ENCODE measurements around the gene KAZN.

KAZN gene

GRCh38 chr1:15016526-15016925 is 418.0 kb downstream of the KAZN start:
- DNase-seq (ENCODE audit: low read depth): no peak
- TF ChIP-seq CTCF (IDR thresholded peaks at IDR 0.05; ENCODE audit: low read depth, low read length, missing control alignments): no peak

GRCh38 chr1:15017120-15017519 is 418.6 kb downstream of the KAZN start:
- no peak overlapping the region for H3K4me3 ChIP-seq (ENCODE audit: low read depth, low read length)
- no peak for TF ChIP-seq CTCF (IDR thresholded peaks at IDR 0.05; ENCODE audit: low read depth, low read length, missing control alignments)
- no peak for DNase-seq (ENCODE audit: low read depth)

More at GRCh38 chr1:15016526-15016925, 418.0 kb downstream of the KAZN start:
- no peak overlapping the region for H3K4me3 ChIP-seq (ENCODE audit: low read depth, low read length)

GRCh38 chr1:15018767-15019166 is 420.3 kb downstream of the KAZN start:
- no peak for DNase-seq (ENCODE audit: low read depth)
- H3K4me3 ChIP-seq (ENCODE audit: low read depth, low read length): no peak overlapping the region

GRCh38 chr1:15020943-15021745 is 422.7 kb downstream of the KAZN start:
- no peak for TF ChIP-seq CTCF (IDR thresholded peaks at IDR 0.05; ENCODE audit: low read depth, low read length, missing control alignments)
- DNase-seq (ENCODE audit: low read depth): no peak
- no peak overlapping the region for H3K4me3 ChIP-seq (ENCODE audit: low read depth, low read length)

More at GRCh38 chr1:15018767-15019166, 420.3 kb downstream of the KAZN start:
- no peak for TF ChIP-seq CTCF (IDR thresholded peaks at IDR 0.05; ENCODE audit: low read depth, low read length, missing control alignments)

- no peak for DNase-seq (ENCODE audit: low read depth)
- no peak for TF ChIP-seq CTCF (IDR thresholded peaks at IDR 0.05; ENCODE audit: low read depth, low read length, missing control alignments)
- no peak overlapping the region for H3K4me3 ChIP-seq (ENCODE audit: low read depth, low read length)
Measured at GRCh38 chr1:15022048-15022447, 423.6 kb downstream of the KAZN start.

GRCh38 chr1:15023205-15023604 is 424.7 kb downstream of the KAZN start:
- no peak for DNase-seq (ENCODE audit: low read depth)
- no peak for TF ChIP-seq CTCF (IDR thresholded peaks at IDR 0.05; ENCODE audit: low read depth, low read length, missing control alignments)
- no peak overlapping the region for H3K4me3 ChIP-seq (ENCODE audit: low read depth, low read length)

- DNase-seq (ENCODE audit: low read depth): no peak
- no peak overlapping the region for H3K4me3 ChIP-seq (ENCODE audit: low read depth, low read length)
- no peak for TF ChIP-seq CTCF (IDR thresholded peaks at IDR 0.05; ENCODE audit: low read depth, low read length, missing control alignments)
Measured at GRCh38 chr1:15023976-15024375, 425.5 kb downstream of the KAZN start.

All from GM12864 (cell line).